ENCODE measurements around the gene REL. TPM values are rescaled to one million over a fixed set of nuclear protein-coding genes. Genes with fewer than 3 reads are reported as not detected.

The REL gene
- total and polyA plus RNA-seq, 2 of the 13 experiments (the other 11 are each of a cell fraction or from before 2014, with no cell fraction given): 3.7 to 7.0 TPM

- TF ChIP-seq KDM2A (CRISPR knock-in tag; IDR thresholded peaks at IDR 0.05; ENCODE audit: borderline replicate concordance, low read depth) (peak; percentile 89), ZNF776 (CRISPR knock-in tag; IDR thresholded peaks at IDR 0.05) (peak; percentile 51; the same call in 1 of the 2 replicates), RAD21 (CRISPR knock-in tag; IDR thresholded peaks at IDR 0.05) (no peak), ZNF451 (CRISPR knock-in tag; IDR thresholded peaks at IDR 0.05) (peak; percentile 94), RNF2 (conservative IDR thresholded peaks at IDR 0.05; ENCODE audit: low read depth) (0 out of 2 replicates have a peak, but pooled peaks have one; percentile 60), GTF3A (CRISPR knock-in tag; conservative IDR thresholded peaks at IDR 0.05) (0 out of 2 replicates have a peak, but pooled peaks have one; percentile 80), ZNF264 (CRISPR knock-in tag; IDR thresholded peaks at IDR 0.05) (peak; percentile 68), ZNF256 (CRISPR knock-in tag; conservative IDR thresholded peaks at IDR 0.05) (peak; percentile 82; the same call in 1 of the 2 replicates), NR2F2 (IDR thresholded peaks at IDR 0.05; ENCODE audit: borderline replicate concordance, low read depth) (peak; percentile 39; the same call in 1 of the 2 replicates), GLMP (CRISPR knock-in tag; IDR thresholded peaks at IDR 0.05; ENCODE audit: borderline replicate concordance) (no peak), RFX5 (IDR thresholded peaks at IDR 0.05; ENCODE audit: low read depth, low read length) (peak; percentile 57; the same call in 1 of the 2 replicates), TBX2 (CRISPR knock-in tag; IDR thresholded peaks at IDR 0.05; ENCODE audit: borderline replicate concordance) (peak; percentile 89), ZNF337 (CRISPR knock-in tag; IDR thresholded peaks at IDR 0.05; ENCODE audit: borderline replicate concordance, low read depth) (peak; percentile 93), SOX6 (IDR thresholded peaks at IDR 0.05) (no peak), SOX6 (CRISPR knock-in tag; IDR thresholded peaks at IDR 0.05) (peak; percentile 45; the same call in 1 of the 2 replicates), BATF2 (CRISPR knock-in tag; IDR thresholded peaks at IDR 0.05) (0 out of 2 replicates have a peak, but pooled peaks have one; percentile 56), REL (CRISPR knock-in tag; conservative IDR thresholded peaks at IDR 0.05) (peak; percentile 35; the same call in 1 of the 2 replicates), HIVEP1 (CRISPR knock-in tag; IDR thresholded peaks at IDR 0.05) (peak; percentile 98), SCMH1 (CRISPR knock-in tag; IDR thresholded peaks at IDR 0.05; ENCODE audit: borderline replicate concordance) (no peak), ZSCAN22 (CRISPR knock-in tag; IDR thresholded peaks at IDR 0.05) (0 out of 2 replicates have a peak, but pooled peaks have one; percentile 64), ZNF775 (CRISPR knock-in tag; IDR thresholded peaks at IDR 0.05; ENCODE audit: borderline replicate concordance) (0 out of 2 replicates have a peak, but pooled peaks have one; percentile 68)
- TF ChIP-seq, protein P1, sequence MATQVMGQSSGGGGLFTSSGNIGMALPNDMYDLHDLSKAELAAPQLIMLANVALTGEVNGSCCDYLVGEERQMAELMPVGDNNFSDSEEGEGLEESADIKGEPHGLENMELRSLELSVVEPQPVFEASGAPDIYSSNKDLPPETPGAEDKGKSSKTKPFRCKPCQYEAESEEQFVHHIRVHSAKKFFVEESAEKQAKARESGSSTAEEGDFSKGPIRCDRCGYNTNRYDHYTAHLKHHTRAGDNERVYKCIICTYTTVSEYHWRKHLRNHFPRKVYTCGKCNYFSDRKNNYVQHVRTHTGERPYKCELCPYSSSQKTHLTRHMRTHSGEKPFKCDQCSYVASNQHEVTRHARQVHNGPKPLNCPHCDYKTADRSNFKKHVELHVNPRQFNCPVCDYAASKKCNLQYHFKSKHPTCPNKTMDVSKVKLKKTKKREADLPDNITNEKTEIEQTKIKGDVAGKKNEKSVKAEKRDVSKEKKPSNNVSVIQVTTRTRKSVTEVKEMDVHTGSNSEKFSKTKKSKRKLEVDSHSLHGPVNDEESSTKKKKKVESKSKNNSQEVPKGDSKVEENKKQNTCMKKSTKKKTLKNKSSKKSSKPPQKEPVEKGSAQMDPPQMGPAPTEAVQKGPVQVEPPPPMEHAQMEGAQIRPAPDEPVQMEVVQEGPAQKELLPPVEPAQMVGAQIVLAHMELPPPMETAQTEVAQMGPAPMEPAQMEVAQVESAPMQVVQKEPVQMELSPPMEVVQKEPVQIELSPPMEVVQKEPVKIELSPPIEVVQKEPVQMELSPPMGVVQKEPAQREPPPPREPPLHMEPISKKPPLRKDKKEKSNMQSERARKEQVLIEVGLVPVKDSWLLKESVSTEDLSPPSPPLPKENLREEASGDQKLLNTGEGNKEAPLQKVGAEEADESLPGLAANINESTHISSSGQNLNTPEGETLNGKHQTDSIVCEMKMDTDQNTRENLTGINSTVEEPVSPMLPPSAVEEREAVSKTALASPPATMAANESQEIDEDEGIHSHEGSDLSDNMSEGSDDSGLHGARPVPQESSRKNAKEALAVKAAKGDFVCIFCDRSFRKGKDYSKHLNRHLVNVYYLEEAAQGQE (IDR thresholded peaks at IDR 0.05; ENCODE audit: borderline replicate concordance in 1 of 2, low read depth in 1 of 2, low read length in 2 of 2): peak in 1 of 2 experiments; percentile 41; a peak in 1 of 4 replicates
- TF ChIP-seq, protein P2, sequence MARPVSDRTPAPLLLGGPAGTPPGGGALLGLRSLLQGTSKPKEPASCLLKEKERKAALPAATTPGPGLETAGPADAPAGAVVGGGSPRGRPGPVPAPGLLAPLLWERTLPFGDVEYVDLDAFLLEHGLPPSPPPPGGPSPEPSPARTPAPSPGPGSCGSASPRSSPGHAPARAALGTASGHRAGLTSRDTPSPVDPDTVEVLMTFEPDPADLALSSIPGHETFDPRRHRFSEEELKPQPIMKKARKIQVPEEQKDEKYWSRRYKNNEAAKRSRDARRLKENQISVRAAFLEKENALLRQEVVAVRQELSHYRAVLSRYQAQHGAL (CRISPR knock-in tag; IDR thresholded peaks at IDR 0.05; ENCODE audit: not compliant biosample characterization): peak; percentile 83
Measured at GRCh38 chr2:60881047-60881932, at the start of gene REL (continued).
